ENCODE measurements around the gene TBC1D22B.

DNA sequence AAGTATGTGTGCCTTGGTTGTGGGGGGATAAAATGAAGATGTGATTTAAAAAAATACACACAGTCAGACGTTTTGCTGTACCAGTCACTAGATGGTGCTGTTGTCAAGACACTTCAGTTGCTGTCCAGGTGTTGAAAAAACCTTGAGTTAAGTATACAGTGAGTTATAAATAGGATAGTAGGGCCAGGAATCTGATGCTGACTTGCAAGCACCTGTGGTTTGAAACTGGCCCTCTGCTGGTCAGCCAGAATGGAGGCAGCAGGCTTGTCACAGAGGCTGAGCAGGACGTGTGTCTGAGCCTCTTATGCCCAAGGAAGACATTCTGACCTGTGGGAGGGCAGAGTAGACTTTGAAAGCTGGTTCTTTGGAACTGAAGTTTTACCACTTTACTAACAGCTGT is 124.0 kb downstream of the TBC1D22B start:
- TF ChIP-seq EZH2phosphoT487 (IDR thresholded peaks at IDR 0.05; ENCODE audit: insufficient read depth, low read depth) (no peak), EZH2 (IDR thresholded peaks at IDR 0.05; ENCODE audit: insufficient read depth, poor library complexity, severe bottlenecking) (no peak)
